Lower leg skin (tissue), 3 donors: ENCODE measurements around the gene ERVK3-1.

Experiments
- CTCF ChIP-seq, 3 donors: fragments of 450-650 bp; IDR thresholded peaks; one replicate each; pipeline ENCODE4 v1.5.1; 2016; ENCODE audit warnings: antibody characterized with exemption in 3 of 3, mild to moderate bottlenecking in 3 of 3, moderate library complexity in 2 of 3
- POLR2A ChIP-seq, 2 donors: fragments of 450-650 bp; IDR thresholded peaks; one replicate each; pipeline ENCODE4 v1.6.1; 2016 to 2017; ENCODE audit warnings: antibody characterized with exemption in 2 of 2, mild to moderate bottlenecking in 1 of 2, moderate library complexity in 1 of 2

GRCh38 chr19:58328999-58329398, 23.8 kb downstream of the ERVK3-1 start:
- TF ChIP-seq CTCF (IDR thresholded peaks at IDR 0.05), result no peak
- no peak for TF ChIP-seq POLR2A (IDR thresholded peaks at IDR 0.05)
